ENCODE data around the gene TGFBR3. TPM values are rescaled to one million over a fixed set of nuclear protein-coding genes. Genes with fewer than 3 reads are reported as not detected.

The TGFBR3 gene
- 94.3 and 94.7 TPM in 2 replicates for total RNA-seq

DNA sequence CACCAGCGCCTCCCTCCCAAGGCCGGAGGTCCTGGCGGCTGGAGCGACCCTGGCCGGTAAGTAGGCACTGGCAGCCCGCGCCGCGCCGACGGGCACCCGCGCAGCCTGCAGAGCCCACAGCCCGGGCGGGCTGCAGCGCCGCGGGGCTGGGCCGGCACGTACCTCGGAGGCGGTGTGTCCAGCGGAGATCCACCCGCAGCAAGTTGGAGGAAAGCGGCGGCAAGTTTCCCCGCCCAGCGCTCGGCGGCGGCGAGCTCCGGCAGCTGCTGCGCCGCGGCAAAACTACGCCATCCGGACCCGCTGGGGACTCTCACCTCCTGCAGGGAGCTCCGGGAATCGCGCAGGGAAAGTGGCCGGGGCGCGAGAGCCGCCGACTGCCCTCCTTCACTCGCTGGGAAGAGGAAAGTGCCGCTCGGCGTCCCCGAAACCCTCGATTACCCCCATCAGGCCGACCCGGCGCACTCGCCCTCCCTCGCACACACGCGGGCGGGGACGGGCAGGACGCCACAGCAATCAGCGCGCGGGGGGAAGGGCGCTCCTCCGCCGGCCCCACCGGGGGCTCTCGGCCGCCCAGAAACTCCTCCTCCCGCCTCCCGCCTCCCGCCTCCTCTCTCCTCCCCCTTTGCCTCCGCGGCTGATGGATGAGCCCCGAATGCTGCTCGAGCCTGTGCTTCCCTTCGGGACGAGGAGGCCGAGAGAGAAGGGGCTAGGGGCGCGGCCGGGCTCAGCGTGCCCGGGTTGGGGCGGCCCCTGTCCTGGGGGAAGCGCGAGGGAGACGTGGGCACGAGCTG lies at the start of gene TGFBR3:
Gene TGFBR3 (minus strand): TSS at position 436 of the 791 bp plus-strand sequence. CDS start 24,620 bp downstream, outside the sequence.

Other genes starting within 250 kb of the TGFBR3 start
- not detected in 2 replicates for gene BRDT, start 63.2 kb upstream of the TGFBR3 start, total RNA-seq
- gene EPHX4, start 143.8 kb upstream of the TGFBR3 start, total RNA-seq, result 0.19 and 0.24 TPM in 2 replicates
- gene SETSIP, start 189.3 kb upstream of the TGFBR3 start, total RNA-seq, result not detected in 2 replicates
- gene BTBD8, start 194.2 kb upstream of the TGFBR3 start, total RNA-seq, result 2.1 and 3.3 TPM in 2 replicates

Measured in cardiac ventricle fibroblast (primary cell).